K562 (cell line): ENCODE measurements around the gene CCP110. TPM values are rescaled to one million over a fixed set of nuclear protein-coding genes. Genes with fewer than 3 reads are reported as not detected.

Source experiments
- ATAC-seq: fragments of 200-7000 bp; cut with Tn5 transposase; 3 replicates; pipeline ENCODE4 v1.9.1; 2020; ENCODE audit warnings: moderate library complexity
- Bru-seq: library from RNA; stranded (reverse); fragments of 400-500 nt; gene quantifications from one replicate; lab custom pipeline; 2021; lab: Mats Ljungman, UMichigan
- BruChase-seq, 2 experiments: library from RNA; stranded (reverse); fragments of 400-500 nt; gene quantifications; one replicate each; lab custom pipeline; 2021; lab: Mats Ljungman, UMichigan
- BruUV-seq: library from RNA; stranded (reverse); fragments of 400-500 nt; replicated peaks from 2 replicates; lab custom pipeline; 2021; lab: Mats Ljungman, UMichigan
- CTCF ChIA-PET: fragments of 300-600 bp; formaldehyde crosslinking; extraction: SDS; loops from one replicate; lab custom pipeline; 2021; ENCODE audit warnings: low intra/inter-chr PET ratio; lab: Yijun Ruan, JAX
- POLR2A ChIA-PET: fragments of 300-600, 350-650 bp; sonication (Branson Sonifier 250); formaldehyde crosslinking; extraction: SDS; loops from one replicate; lab custom pipeline; 2021; ENCODE audit warnings: antibody characterized with exemption, inconsistent platforms; lab: Yijun Ruan, JAX
- DNase-seq, 4 experiments: peaks; one replicate each; pipeline versions ENCODE4 v3.0.0 to v3.0.0-alpha.2; 2011 to 2018; ENCODE audit warnings: low spot score in 3 of 4, mixed read lengths in 3 of 4; ENCODE audit errors: extremely low read depth in 1 of 4
- FAIRE-seq: peaks from 2 replicates; lab custom pipeline; 2011; peaks lifted over from hg19 to GRCh38; lab: Jason Lieb, UNC
- H2AFZ ChIP-seq: 2 replicates; pipeline ENCODE4 v1.6.0; 2011; ENCODE audit warnings: low read depth, low read length, control low read depth, inconsistent platforms
- H3K27ac ChIP-seq: fragments of 200-600 bp; 3 replicates; pipeline ENCODE4 v1.8.0; 2011; ENCODE audit warnings: low read depth, mild to moderate bottlenecking, control low read depth, inconsistent platforms, low read length, moderate library complexity, mixed read lengths; ENCODE audit errors: extremely low read depth
- H3K27me3 ChIP-seq, 2 experiments: fragments of 300-600 bp in 1 of 2; 2 replicates in 1 of 2; 3 replicates in 1 of 2; pipeline versions ENCODE4 v1.6.0 to v1.8.0; 2011; ENCODE audit warnings: inconsistent platforms in 2 of 2, low read length in 2 of 2, mild to moderate bottlenecking in 1 of 2, mixed read lengths in 1 of 2, moderate library complexity in 1 of 2; ENCODE audit not compliant: control insufficient read depth in 2 of 2, insufficient read depth in 2 of 2
- H3K36me3 ChIP-seq: fragments of 300-600 bp; 3 replicates; pipeline ENCODE4 v1.8.0; 2011; ENCODE audit warnings: mild to moderate bottlenecking, low read length, inconsistent platforms; ENCODE audit not compliant: control insufficient read depth, insufficient read depth
- H3K4me1 ChIP-seq, 2 experiments: fragments of 200-600 bp in 1 of 2; replicated peaks in 1 of 2; 2 replicates in 1 of 2; 3 replicates in 1 of 2; pipeline versions ENCODE4 v1.5.1 to v1.8.0; 2011; ENCODE audit warnings: inconsistent platforms in 2 of 2, low read length in 2 of 2, mild to moderate bottlenecking in 1 of 2, mixed read lengths in 1 of 2, moderate library complexity in 1 of 2; ENCODE audit not compliant: control insufficient read depth in 2 of 2, insufficient read depth in 2 of 2
- H3K4me2 ChIP-seq: 2 replicates; pipeline ENCODE4 v1.6.1; 2011; ENCODE audit warnings: low read length, control low read depth, inconsistent platforms, mixed read lengths; ENCODE audit not compliant: insufficient read depth
- H3K4me3 ChIP-seq: fragments of 200-600 bp; sonication (generic), shearing (Covaris generic); 2 replicates; pipeline ENCODE4 v1.5.1; 2016; ENCODE audit warnings: control low read depth, inconsistent platforms
- H3K79me2 ChIP-seq: fragments of 200-600 bp; 3 replicates; pipeline ENCODE4 v1.8.0; 2011; ENCODE audit warnings: low read length, inconsistent platforms; ENCODE audit not compliant: control insufficient read depth, insufficient read depth
- H3K9ac ChIP-seq, 2 experiments: 2 replicates each; pipeline versions ENCODE4 v1.6.0 to v1.6.1; 2011; ENCODE audit warnings: low read depth in 2 of 2, low read length in 2 of 2, control low read depth in 1 of 2, inconsistent platforms in 1 of 2, mild to moderate bottlenecking in 1 of 2, mixed read lengths in 1 of 2; ENCODE audit not compliant: insufficient read depth in 1 of 2
- H3K9me1 ChIP-seq: one replicate; pipeline ENCODE4 v1.6.0; 2011; ENCODE audit warnings: inconsistent platforms, mild to moderate bottlenecking, low read length, moderate library complexity; ENCODE audit not compliant: control insufficient read depth, insufficient read depth
- H3K9me3 ChIP-seq: replicated peaks from 2 replicates; pipeline ENCODE4 v1.5.1; 2011; ENCODE audit warnings: low read depth, low read length, inconsistent platforms; ENCODE audit not compliant: control insufficient read depth, insufficient read depth
- H4K20me1 ChIP-seq: replicated peaks from 2 replicates; pipeline ENCODE4 v1.6.1; 2011; ENCODE audit warnings: low read length, inconsistent platforms, mixed read lengths; ENCODE audit not compliant: control insufficient read depth, insufficient read depth
- EP300 ChIP-seq: IDR thresholded peaks from 2 replicates; pipeline ENCODE4 v1.6.1; 2012; ENCODE audit warnings: low read length, improper control_type of control experiment
- HDAC2 ChIP-seq: fragments of 450-650 bp; IDR thresholded peaks from 2 replicates; pipeline ENCODE4 v1.6.1; 2016; ENCODE audit warnings: mild to moderate bottlenecking
- NFRKB ChIP-seq: fragments of 450-650 bp; IDR thresholded peaks from 2 replicates; pipeline ENCODE4 v1.6.1; 2016; ENCODE audit warnings: low read depth
- ZBTB12 ChIP-seq: fragments of 250-450 bp; sonication (Bioruptor Pico); IDR thresholded peaks from 2 replicates; pipeline ENCODE4 v1.4.0; 2020
- ZNF197 ChIP-seq: fragments of 200-800 bp; sonication (Bioruptor generic); IDR thresholded peaks from 2 replicates; pipeline ENCODE4 v1.6.1; 2016; ENCODE audit warnings: low read depth, missing genetic modification characterization, missing compliant biosample characterization
- ZNF76 ChIP-seq: fragments of 250-450 bp; sonication (Bioruptor Pico); IDR thresholded peaks from 2 replicates; pipeline ENCODE4 v1.4.0; 2020; ENCODE audit warnings: mild to moderate bottlenecking, moderate library complexity, borderline replicate concordance
- WGBS: fragments of 100-300 bp; shearing (Covaris generic); methylation state at CpG from one replicate; pipeline ENCODE4 v1.1.6; 2016; ENCODE audit warnings: low coverage, mixed read lengths; ENCODE audit not compliant: insufficient coverage; ENCODE audit errors: missing lambda C conversion rate; 5-methylcytosine and 5-hydroxymethylcytosine counted together
- in situ Hi-C: fragments of 300-500 bp; cut with MboI; formaldehyde crosslinking; loops from 4 replicates; pipeline ENCODE4 v1.15.0; 2018; ENCODE audit warnings: inconsistent platforms, mixed read lengths
- intact Hi-C: fragments of 100-400 bp; cut with micrococcal nuclease; formaldehyde crosslinking; loops from 2 replicates; pipeline ENCODE4 v1.14.2; 2022
- long read RNA-seq, 3 experiments: library from polyadenylated mRNA in 2 of 3; library from RNA in 1 of 3; unstranded in 2 of 3; stranded (forward) in 1 of 3; transcript quantifications; one replicate each; pipeline ENCODE4 v2.0.0, GENCODE V29; 2019 to 2022
- polyA minus RNA-seq, 3 experiments: library from RNA; depleted of rRNA, polyadenylated mRNA; stranded (reverse); fragments of >200 nt; gene quantifications; 2 replicates each; pipeline ENCODE4 v1.2.3, GENCODE V29; 2011
- polyA plus RNA-seq, 8 experiments: library from polyadenylated mRNA; depleted of rRNA in 4 of 8; stranded (reverse) in 5 of 8; unstranded in 3 of 8; fragments of >200 nt; fragmentation: Nextera tagmentation in 2 of 8; fragmentation: Illumina TruSeq in 1 of 8; extraction: Ambion mirVana in 2 of 8; extraction: Trizol in 1 of 8; gene quantifications; 2 replicates each; pipeline versions ENCODE4 v1.2.1 to v1.2.3, GENCODE V29; 2011 to 2014; ENCODE audit warnings: inconsistent platforms in 1 of 8, missing spikeins in 1 of 8
- total RNA-seq, 7 experiments: library from RNA; depleted of rRNA in 6 of 7; stranded (reverse); fragments of >200 nt in 6 of 7; fragmentation: Illumina TruSeq in 2 of 7; extraction: Trizol in 2 of 7; gene quantifications; 2 replicates each; pipeline versions ENCODE4 v1.2.1 to v1.2.3, GENCODE V29; 2011 to 2021; ENCODE audit warnings: low replicate concordance in 1 of 7
- TF ChIP-seq, protein P1 (sequence below): sonication (generic); formaldehyde crosslinking; IDR thresholded peaks from 2 replicates; pipeline ENCODE4 v1.8.0; 2022; ENCODE audit warnings: missing genetic modification reagents, mild to moderate bottlenecking, borderline replicate concordance

Gene CCP110, protein sequence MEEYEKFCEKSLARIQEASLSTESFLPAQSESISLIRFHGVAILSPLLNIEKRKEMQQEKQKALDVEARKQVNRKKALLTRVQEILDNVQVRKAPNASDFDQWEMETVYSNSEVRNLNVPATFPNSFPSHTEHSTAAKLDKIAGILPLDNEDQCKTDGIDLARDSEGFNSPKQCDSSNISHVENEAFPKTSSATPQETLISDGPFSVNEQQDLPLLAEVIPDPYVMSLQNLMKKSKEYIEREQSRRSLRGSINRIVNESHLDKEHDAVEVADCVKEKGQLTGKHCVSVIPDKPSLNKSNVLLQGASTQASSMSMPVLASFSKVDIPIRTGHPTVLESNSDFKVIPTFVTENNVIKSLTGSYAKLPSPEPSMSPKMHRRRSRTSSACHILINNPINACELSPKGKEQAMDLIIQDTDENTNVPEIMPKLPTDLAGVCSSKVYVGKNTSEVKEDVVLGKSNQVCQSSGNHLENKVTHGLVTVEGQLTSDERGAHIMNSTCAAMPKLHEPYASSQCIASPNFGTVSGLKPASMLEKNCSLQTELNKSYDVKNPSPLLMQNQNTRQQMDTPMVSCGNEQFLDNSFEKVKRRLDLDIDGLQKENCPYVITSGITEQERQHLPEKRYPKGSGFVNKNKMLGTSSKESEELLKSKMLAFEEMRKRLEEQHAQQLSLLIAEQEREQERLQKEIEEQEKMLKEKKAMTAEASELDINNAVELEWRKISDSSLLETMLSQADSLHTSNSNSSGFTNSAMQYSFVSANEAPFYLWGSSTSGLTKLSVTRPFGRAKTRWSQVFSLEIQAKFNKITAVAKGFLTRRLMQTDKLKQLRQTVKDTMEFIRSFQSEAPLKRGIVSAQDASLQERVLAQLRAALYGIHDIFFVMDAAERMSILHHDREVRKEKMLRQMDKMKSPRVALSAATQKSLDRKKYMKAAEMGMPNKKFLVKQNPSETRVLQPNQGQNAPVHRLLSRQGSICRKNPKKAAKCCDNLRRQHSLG
- total RNA-seq (2011; cell fraction: chromatin; rRNA removed; ENCODE audit: low replicate concordance): 14.0 and 52.4 TPM in 2 replicates
- total RNA-seq (2011; cell fraction: nucleolus; rRNA removed): 7.0 and 8.6 TPM in 2 replicates
- 25.3 and 45.2 TPM in 2 replicates for total RNA-seq (2011; cell fraction: nucleoplasm; rRNA removed)
- total RNA-seq (2014; rRNA removed) (10.1 and 10.3 TPM in 2 replicates), total RNA-seq (2014; rRNA removed; fragmentation: Illumina TruSeq; extraction: Trizol) (14.3 and 15.4 TPM in 2 replicates), total RNA-seq (2015; rRNA removed; fragmentation: Illumina TruSeq; extraction: Trizol) (11.9 and 14.1 TPM in 2 replicates), total RNA-seq (2021) (12.1 and 12.3 TPM in 2 replicates), polyA plus RNA-seq (2011; rRNA removed) (12.1 and 14.8 TPM in 2 replicates), polyA plus RNA-seq (2014; fragmentation: Illumina TruSeq; extraction: Trizol) (12.7 and 16.1 TPM in 2 replicates), polyA plus RNA-seq (2014; fragmentation: Nextera tagmentation; extraction: Ambion mirVana) (1 to 10 TPM; 3.5 to 4.4 TPM), polyA plus RNA-seq (2014; rRNA removed) (9.3 and 9.5 TPM in 2 replicates), polyA minus RNA-seq (2011; rRNA and poly(A)+ RNA removed) (13.5 and 18.5 TPM in 2 replicates), Bru-seq, nascent RNA (percentile 77 among the genes with signal in this experiment), BruChase-seq, experiment 1, labeled RNA remaining after a 2-hour chase (percentile 82 among the genes with signal in this experiment), BruChase-seq, experiment 2, labeled RNA remaining after a 6-hour chase (percentile 85 among the genes with signal in this experiment)
- 1.7 and 4.9 TPM in 2 replicates for polyA plus RNA-seq (2011; cell fraction: cytosol; rRNA removed)
- polyA plus RNA-seq (2011; cell fraction: nucleus; rRNA removed): 10.1 and 11.1 TPM in 2 replicates
- 9.6 and 11.8 TPM in 2 replicates for polyA plus RNA-seq (2012)
- 7.8 and 8.6 TPM in 2 replicates for polyA minus RNA-seq (2011; cell fraction: cytosol; rRNA and poly(A)+ RNA removed)
- polyA minus RNA-seq (2011; cell fraction: nucleus; rRNA and poly(A)+ RNA removed): 10.4 and 17.3 TPM in 2 replicates
- long read RNA-seq, experiment 1, full-length matches to known transcripts: 20 of 89 reads
- long read RNA-seq, experiment 1, partial matches to known transcripts: 54 of 89 reads
- long read RNA-seq, experiment 1, other reads (novel, unspliced or antisense): 15 of 89 reads
- long read RNA-seq, experiment 2, partial matches to known transcripts: 0 of 9 reads
- long read RNA-seq, experiment 2, other reads (novel, unspliced or antisense): 9 of 9 reads
- long read RNA-seq, experiment 3, partial matches to known transcripts: 8 of 12 reads
- long read RNA-seq, experiment 3, other reads (novel, unspliced or antisense): 4 of 12 reads

DNA sequence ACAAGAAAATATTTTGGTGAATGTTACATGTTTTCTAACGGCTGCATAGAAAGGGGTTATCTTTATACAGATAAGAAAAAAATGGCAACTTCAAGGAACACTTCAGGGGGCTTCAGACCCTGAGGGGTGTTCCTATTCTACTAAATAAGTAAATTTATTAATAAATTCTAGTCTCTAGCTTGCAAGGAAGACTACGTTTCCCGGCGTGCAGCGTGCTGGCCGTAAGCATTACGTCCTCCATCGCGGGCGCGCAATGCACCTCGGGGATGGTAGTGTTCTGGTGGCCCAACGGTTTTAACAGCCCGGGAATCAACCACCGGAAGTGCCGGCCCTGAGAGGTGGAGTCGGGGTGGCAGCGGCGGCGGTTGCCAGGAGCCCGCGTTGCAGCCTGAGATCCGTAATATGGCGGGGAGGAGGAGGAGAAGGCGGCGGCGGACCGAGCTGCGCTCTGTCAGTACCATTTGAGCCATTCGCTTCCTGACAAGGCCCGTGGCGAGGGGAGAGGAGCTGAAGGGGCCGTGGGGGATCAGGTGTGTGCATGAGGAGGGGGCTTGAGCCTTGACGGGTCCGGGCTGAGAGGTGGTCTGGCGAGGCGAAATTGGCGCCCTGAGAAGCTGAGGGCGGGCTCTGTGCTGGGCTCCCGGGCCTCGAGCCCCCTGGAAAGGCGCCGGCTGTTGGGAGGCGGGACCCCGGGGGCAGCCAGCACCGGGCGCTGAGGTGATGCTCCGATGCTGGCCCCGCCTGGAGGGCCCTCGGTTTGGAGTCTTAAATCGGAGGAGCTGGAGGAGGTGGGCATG lies at the start of gene CCP110:
CCP110 (plus strand) TSS at position 384 of the 797 bp plus-strand sequence. CDS start 3,940 bp downstream, outside the sequence.
- peak; percentile 89 for ATAC-seq
- peak within 1 kb of the TSS; percentile 71 to 97 for H3K9ac ChIP-seq
- CTCF ChIA-PET: no interaction called here
- POLR2A ChIA-PET: interaction anchor here (0.6 to 1.9 kb wide), 8 partner anchors 10 to 1270 kb away, joined by 3 to 7 read pairs (median 4); no protein-coding TSS in a partner anchor
- H3K4me1 ChIP-seq: peaks cover 27 to 33% of the 10 kb centered on the region in 2 experiments; a peak in 4 of 5 replicates
- H4K20me1 ChIP-seq: no peaks in the 10 kb centered on the region
- H3K36me3 ChIP-seq: peaks cover 19% of the 10 kb centered on the region
- 1% methylated on average over 41 of the region's 51 CpGs for WGBS
- H3K4me3 ChIP-seq: peak within 1 kb of the TSS; percentile 92
- no TSS peak for BruUV-seq
- peak; percentile 86 to 97 (median 90) for DNase-seq
- peak within 1 kb of the TSS; percentile 93 for H2AFZ ChIP-seq
- peak; percentile 91 for FAIRE-seq
- no peaks in the 10 kb centered on the region for H3K9me1 ChIP-seq
- peaks cover 57% of the 10 kb centered on the region for H3K79me2 ChIP-seq
- peak within 1 kb of the TSS; percentile 71 for H3K27ac ChIP-seq
- in situ Hi-C loops: no loop called here
- intact Hi-C loops: loop anchor here (5.0 to 10.0 kb wide), 2 partner anchors 129 to 1149 kb away; no protein-coding TSS in a partner anchor
- H3K9me3 ChIP-seq: no peaks in the 10 kb centered on the region
- no peaks in the 10 kb centered on the region for H3K27me3 ChIP-seq
- peak within 1 kb of the TSS; percentile 92 for H3K4me2 ChIP-seq
- TF ChIP-seq ZNF76 (CRISPR knock-in tag): no peak
- peak; percentile 62 for TF ChIP-seq EP300
- 0 out of 2 replicates have a peak, but pooled peaks have one; percentile 33 for TF ChIP-seq NFRKB
- TF ChIP-seq ZBTB12 (CRISPR knock-in tag): peak; percentile 81
- TF ChIP-seq, protein P1, sequence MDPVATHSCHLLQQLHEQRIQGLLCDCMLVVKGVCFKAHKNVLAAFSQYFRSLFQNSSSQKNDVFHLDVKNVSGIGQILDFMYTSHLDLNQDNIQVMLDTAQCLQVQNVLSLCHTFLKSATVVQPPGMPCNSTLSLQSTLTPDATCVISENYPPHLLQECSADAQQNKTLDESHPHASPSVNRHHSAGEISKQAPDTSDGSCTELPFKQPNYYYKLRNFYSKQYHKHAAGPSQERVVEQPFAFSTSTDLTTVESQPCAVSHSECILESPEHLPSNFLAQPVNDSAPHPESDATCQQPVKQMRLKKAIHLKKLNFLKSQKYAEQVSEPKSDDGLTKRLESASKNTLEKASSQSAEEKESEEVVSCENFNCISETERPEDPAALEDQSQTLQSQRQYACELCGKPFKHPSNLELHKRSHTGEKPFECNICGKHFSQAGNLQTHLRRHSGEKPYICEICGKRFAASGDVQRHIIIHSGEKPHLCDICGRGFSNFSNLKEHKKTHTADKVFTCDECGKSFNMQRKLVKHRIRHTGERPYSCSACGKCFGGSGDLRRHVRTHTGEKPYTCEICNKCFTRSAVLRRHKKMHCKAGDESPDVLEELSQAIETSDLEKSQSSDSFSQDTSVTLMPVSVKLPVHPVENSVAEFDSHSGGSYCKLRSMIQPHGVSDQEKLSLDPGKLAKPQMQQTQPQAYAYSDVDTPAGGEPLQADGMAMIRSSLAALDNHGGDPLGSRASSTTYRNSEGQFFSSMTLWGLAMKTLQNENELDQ (CRISPR knock-in tag): no peak
- TF ChIP-seq ZNF197 (CRISPR knock-in tag): peak; percentile 73; the same call in 1 of the 2 replicates
- TF ChIP-seq HDAC2: 0 out of 2 replicates have a peak, but pooled peaks have one; percentile 20
